OCI-LY1 (cell line): ENCODE data around the gene BATF.

Experiments used
- H2AFZ ChIP-seq: fragments of 200-600 bp; sonication (generic), shearing (Covaris generic); 2 replicates; pipeline ENCODE4 v1.6.0; 2014; ENCODE audit warnings: antibody characterized with exemption, mild to moderate bottlenecking, low read length
- H3F3A ChIP-seq: fragments of 200-600 bp; sonication (generic), shearing (Covaris generic); 2 replicates; pipeline ENCODE4 v1.6.0; 2014; ENCODE audit warnings: mild to moderate bottlenecking, antibody characterized with exemption, low read length, moderate library complexity; ENCODE audit not compliant: insufficient read depth
- H3K27ac ChIP-seq: fragments of 200-600 bp; sonication (generic); 2 replicates; pipeline ENCODE4 v1.5.1; 2014; ENCODE audit warnings: low read length, mixed run types, mild to moderate bottlenecking, low read depth; ENCODE audit not compliant: poor library complexity, severe bottlenecking
- H3K27me3 ChIP-seq: fragments of 200-600 bp; sonication (generic); 2 replicates; pipeline ENCODE4 v1.6.0; 2014; ENCODE audit warnings: antibody characterized with exemption, mild to moderate bottlenecking, low read length, moderate library complexity; ENCODE audit not compliant: insufficient read depth
- H3K36me3 ChIP-seq: fragments of 200-600 bp; sonication (generic); 2 replicates; pipeline ENCODE4 v1.6.1; 2014; ENCODE audit warnings: mild to moderate bottlenecking, antibody characterized with exemption, low read length, moderate library complexity, mixed read lengths; ENCODE audit not compliant: insufficient read depth
- H3K4me1 ChIP-seq: fragments of 200-600 bp; sonication (generic); 2 replicates; pipeline ENCODE4 v1.5.1; 2014; ENCODE audit warnings: mild to moderate bottlenecking, low read length, moderate library complexity; ENCODE audit not compliant: insufficient read depth, severe bottlenecking
- H3K4me2 ChIP-seq: fragments of 200-600 bp; sonication (generic), shearing (Covaris generic); 2 replicates; pipeline ENCODE4 v1.6.1; 2014; ENCODE audit warnings: low read length
- H3K4me3 ChIP-seq: fragments of 200-600 bp; sonication (generic); 2 replicates; pipeline ENCODE4 v1.5.1; 2014; ENCODE audit warnings: low read length, low read depth, mild to moderate bottlenecking, mixed read lengths; ENCODE audit not compliant: poor library complexity, severe bottlenecking
- H3K79me2 ChIP-seq: fragments of 200-600 bp; shearing (Covaris generic); 2 replicates; pipeline ENCODE4 v1.6.1; 2016; ENCODE audit warnings: mixed run types, low read length, mixed read lengths; ENCODE audit not compliant: insufficient read depth
- H3K9ac ChIP-seq: fragments of 200-600 bp; sonication (generic), shearing (Covaris generic); 2 replicates; pipeline ENCODE4 v1.6.1; 2014; ENCODE audit warnings: mild to moderate bottlenecking, low read length, mixed read lengths
- H3K9me2 ChIP-seq: fragments of 200-600 bp; sonication (generic), shearing (Covaris generic); 2 replicates; pipeline ENCODE4 v1.6.1; 2014; ENCODE audit warnings: low read depth, mild to moderate bottlenecking, low read length, mixed read lengths
- H3K9me3 ChIP-seq: fragments of 200-600 bp; shearing (Covaris generic); 2 replicates; pipeline ENCODE4 v1.6.1; 2014; ENCODE audit warnings: low read length, mixed read lengths
- H4K20me1 ChIP-seq: fragments of 200-600 bp; sonication (generic), shearing (Covaris generic); 2 replicates; pipeline ENCODE4 v1.6.0; 2016; ENCODE audit warnings: mild to moderate bottlenecking, low read length; ENCODE audit not compliant: insufficient read depth
- CTCF ChIP-seq: fragments of 200-600 bp; sonication (generic), shearing (Covaris generic); IDR thresholded peaks from 2 replicates; pipeline ENCODE4 v1.5.1; 2017; ENCODE audit warnings: mild to moderate bottlenecking, antibody characterized with exemption, low read length, moderate library complexity, mixed read lengths
- EZH2 ChIP-seq: fragments of 200-600 bp; sonication (generic), shearing (Covaris generic); IDR thresholded peaks from 2 replicates; pipeline ENCODE4 v1.8.0; 2017; ENCODE audit warnings: borderline replicate concordance, mixed run types, mild to moderate bottlenecking, antibody characterized with exemption, low read length, moderate library complexity, mixed read lengths

The BATF gene

GRCh38 chr14:75533791-75534555, 11.7 kb downstream of the BATF start:
- no peak for TF ChIP-seq CTCF
- no peak for TF ChIP-seq EZH2
- Histone ChIP-seq H3K27ac (no peak overlapping the region), H3K9me2 (no peaks in the 10 kb centered on the region), H4K20me1 (no peaks in the 10 kb centered on the region), H3K27me3 (peaks cover 2% of the 10 kb centered on the region; the same call in 1 of the 2 replicates), H3K9me3 (no peaks in the 10 kb centered on the region), H3K79me2 (no peaks in the 10 kb centered on the region), H3K4me3 (no peak overlapping the region), H3K4me2 (no peak overlapping the region), H3K4me1 (no peaks in the 10 kb centered on the region), H3K9ac (no peak overlapping the region), H2AFZ (no peak overlapping the region), H3F3A (no peaks in the 10 kb centered on the region), H3K36me3 (no peaks in the 10 kb centered on the region)

- no peaks in the 10 kb centered on the region for H4K20me1 ChIP-seq
- H3K4me2 ChIP-seq, result no peak overlapping the region
- H3K9me3 ChIP-seq, result no peaks in the 10 kb centered on the region
- H2AFZ ChIP-seq, result no peak overlapping the region
- H3F3A ChIP-seq, result no peaks in the 10 kb centered on the region
- no peaks in the 10 kb centered on the region for H3K9me2 ChIP-seq
- peaks cover 7% of the 10 kb centered on the region; the same call in 1 of the 2 replicates for H3K27me3 ChIP-seq
- H3K36me3 ChIP-seq, result no peaks in the 10 kb centered on the region
- H3K4me3 ChIP-seq, result no peak overlapping the region
- H3K4me1 ChIP-seq, result no peaks in the 10 kb centered on the region
- no peak overlapping the region for H3K27ac ChIP-seq
- H3K79me2 ChIP-seq, result no peaks in the 10 kb centered on the region
- no peak overlapping the region for H3K9ac ChIP-seq
- TF ChIP-seq EZH2 (no peak), CTCF (no peak)
Measured at GRCh38 chr14:75535164-75535898, 13.1 kb downstream of the BATF start.

- TF ChIP-seq CTCF (no peak), EZH2 (no peak)
- no peak overlapping the region for H2AFZ ChIP-seq
- H4K20me1 ChIP-seq, result no peaks in the 10 kb centered on the region
- H3F3A ChIP-seq, result no peaks in the 10 kb centered on the region
- H3K36me3 ChIP-seq, result no peaks in the 10 kb centered on the region
- H3K9ac ChIP-seq, result no peak overlapping the region
- H3K4me2 ChIP-seq, result no peak overlapping the region
- peaks cover under 1% of the 10 kb centered on the region for H3K4me1 ChIP-seq
- no peak overlapping the region for H3K27ac ChIP-seq
- no peaks in the 10 kb centered on the region for H3K9me3 ChIP-seq
- no peaks in the 10 kb centered on the region for H3K79me2 ChIP-seq
- no peaks in the 10 kb centered on the region for H3K9me2 ChIP-seq
- H3K4me3 ChIP-seq, result no peak overlapping the region
- peaks cover 7% of the 10 kb centered on the region; the same call in 1 of the 2 replicates for H3K27me3 ChIP-seq
Measured at GRCh38 chr14:75537071-75537470, 14.8 kb downstream of the BATF start.
